Fibroblast of lung (primary cell): ENCODE measurements around the gene KCNQ2. TPM values are rescaled to one million over a fixed set of nuclear protein-coding genes. Genes with fewer than 3 reads are reported as not detected.

Experiments
- DNase-seq, 2 donors: peaks; one replicate each; pipeline versions ENCODE4 v3.0.0 to v3.0.0-alpha.2; 2010; ENCODE audit warnings: low read depth in 2 of 2
- H2AFZ ChIP-seq: 2 replicates; pipeline ENCODE4 v1.5.1; 2012; ENCODE audit warnings: low read length, control low read depth, inconsistent platforms
- H3K27ac ChIP-seq: 2 replicates; pipeline ENCODE4 v1.5.1; 2011; ENCODE audit warnings: low read length, control low read depth; ENCODE audit not compliant: insufficient read depth
- H3K27me3 ChIP-seq: 2 replicates; pipeline ENCODE4 v1.5.1; 2011; ENCODE audit warnings: mild to moderate bottlenecking, low read length; ENCODE audit not compliant: control insufficient read depth, insufficient read depth
- H3K36me3 ChIP-seq: 2 replicates; pipeline ENCODE4 v1.5.1; 2011; ENCODE audit warnings: low read length; ENCODE audit not compliant: control insufficient read depth, insufficient read depth
- H3K4me1 ChIP-seq: 2 replicates; pipeline ENCODE4 v1.5.1; 2011; ENCODE audit warnings: low read length; ENCODE audit not compliant: control insufficient read depth, insufficient read depth; ENCODE audit errors: extremely low read depth
- H3K4me2 ChIP-seq: 2 replicates; pipeline ENCODE4 v1.5.1; 2011; ENCODE audit warnings: low read length, control low read depth; ENCODE audit not compliant: insufficient read depth; ENCODE audit errors: extremely low read depth
- H3K4me3 ChIP-seq, 4 experiments: fragments of 200-600 bp in 1 of 4; sonication (generic) in 1 of 4; replicated peaks in 1 of 4; 2 replicates each; pipeline ENCODE4 v1.5.1; 2011 to 2016; ENCODE audit warnings: low read length in 4 of 4, low read depth in 3 of 4, mild to moderate bottlenecking in 3 of 4, control low read depth in 2 of 4, inconsistent platforms in 1 of 4, mixed read lengths in 1 of 4; ENCODE audit not compliant: insufficient read depth in 1 of 4; ENCODE audit errors: control extremely low read depth in 1 of 4
- H3K79me2 ChIP-seq: 2 replicates; pipeline ENCODE4 v1.5.1; 2012; ENCODE audit warnings: mild to moderate bottlenecking, low read length, inconsistent platforms; ENCODE audit not compliant: control insufficient read depth, insufficient read depth
- H3K9ac ChIP-seq: 2 replicates; pipeline ENCODE4 v1.5.1; 2011; ENCODE audit warnings: mild to moderate bottlenecking, low read length, control low read depth; ENCODE audit not compliant: insufficient read depth
- H3K9me3 ChIP-seq: 2 replicates; pipeline ENCODE4 v1.5.1; 2012; ENCODE audit warnings: low read depth, low read length; ENCODE audit not compliant: control insufficient read depth, insufficient read depth
- H4K20me1 ChIP-seq: 2 replicates; pipeline ENCODE4 v1.5.1; 2011; ENCODE audit warnings: low read length; ENCODE audit not compliant: control insufficient read depth, insufficient read depth; ENCODE audit errors: extremely low read depth
- CTCF ChIP-seq, 2 donors: IDR thresholded peaks in 1 of 2; conservative IDR thresholded peaks in 1 of 2; 1 replicate in 1 of 2; 2 replicates in 1 of 2; pipeline ENCODE4 v1.5.1; 2011 to 2012; ENCODE audit warnings: low read length in 2 of 2, control low read depth in 1 of 2, inconsistent platforms in 1 of 2, low read depth in 1 of 2, mild to moderate bottlenecking in 1 of 2
- EZH2 ChIP-seq: IDR thresholded peaks from 2 replicates; pipeline ENCODE4 v1.5.1; 2012; ENCODE audit warnings: low read length, control low read depth, mild to moderate bottlenecking; ENCODE audit errors: missing control alignments
- polyA plus RNA-seq, 2 donors: library from polyadenylated mRNA; depleted of rRNA in 1 of 2; stranded (reverse) in 1 of 2; unstranded in 1 of 2; fragments of >200 nt; gene quantifications; 2 replicates each; pipeline ENCODE4 v1.2.1, GENCODE V29; 2011 to 2012; ENCODE audit warnings: missing spikeins in 1 of 2
- total RNA-seq: library from RNA; depleted of rRNA; stranded (reverse); fragments of >200 nt; gene quantifications from 2 replicates; pipeline ENCODE4 v1.2.1, GENCODE V29; 2014

The KCNQ2 gene
- total and polyA plus RNA-seq, 2 donors (not counting 1 experiment from before 2014, with no cell fraction given): not detected

GRCh38 chr20:63478346-63479302, 6.2 kb upstream of the KCNQ2 start:
- H2AFZ ChIP-seq: no peak overlapping the region
- no peak overlapping the region for H3K4me3 ChIP-seq
- no peak overlapping the region for H3K9ac ChIP-seq
- no peaks in the 10 kb centered on the region for H3K4me1 ChIP-seq
- H3K36me3 ChIP-seq: no peaks in the 10 kb centered on the region
- H4K20me1 ChIP-seq: no peaks in the 10 kb centered on the region
- H3K27me3 ChIP-seq: peaks cover 13% of the 10 kb centered on the region
- TF ChIP-seq CTCF (conservative IDR thresholded peaks at IDR 0.05 in 1 of 2, IDR thresholded peaks at IDR 0.05 in 1 of 2; ENCODE audit: low read depth in 1 of 2, low read length in 2 of 2): no peak
- no peak for TF ChIP-seq EZH2
- no peak for DNase-seq
- no peak overlapping the region for H3K27ac ChIP-seq
- no peaks in the 10 kb centered on the region for H3K9me3 ChIP-seq
- H3K4me2 ChIP-seq: no peak overlapping the region
- H3K79me2 ChIP-seq: no peaks in the 10 kb centered on the region

GRCh38 chr20:63477944-63478343, 5.5 kb upstream of the KCNQ2 start:
- H3K9ac ChIP-seq: no peak overlapping the region
- no peaks in the 10 kb centered on the region for H3K79me2 ChIP-seq
- no peaks in the 10 kb centered on the region for H4K20me1 ChIP-seq
- no peak overlapping the region for H3K27ac ChIP-seq
- no peaks in the 10 kb centered on the region for H3K9me3 ChIP-seq
- H2AFZ ChIP-seq: no peak overlapping the region
- TF ChIP-seq EZH2: no peak
- no peaks in the 10 kb centered on the region for H3K4me1 ChIP-seq
- no peak overlapping the region for H3K4me3 ChIP-seq
- H3K4me2 ChIP-seq: no peak overlapping the region
- H3K27me3 ChIP-seq: peaks cover 20% of the 10 kb centered on the region
- no peaks in the 10 kb centered on the region for H3K36me3 ChIP-seq
- DNase-seq: no peak

- Histone ChIP-seq H3K4me3 (no peak overlapping the region), H3K36me3 (no peaks in the 10 kb centered on the region), H3K9ac (no peak overlapping the region), H3K4me2 (no peak overlapping the region), H4K20me1 (no peaks in the 10 kb centered on the region), H3K4me1 (no peaks in the 10 kb centered on the region), H2AFZ (no peak overlapping the region), H3K79me2 (no peaks in the 10 kb centered on the region), H3K9me3 (no peaks in the 10 kb centered on the region), H3K27ac (no peak overlapping the region), H3K27me3 (peaks cover 20% of the 10 kb centered on the region)
- DNase-seq: no peak
- TF ChIP-seq CTCF (conservative IDR thresholded peaks at IDR 0.05 in 1 of 2, IDR thresholded peaks at IDR 0.05 in 1 of 2; ENCODE audit: low read depth in 1 of 2, low read length in 2 of 2) (no peak), EZH2 (no peak)
Measured at GRCh38 chr20:63477061-63477616, 4.7 kb upstream of the KCNQ2 start.
